GM21723 (cell line): ENCODE data around the gene TBC1D1.

ENCODE experiments used
- ATAC-seq: cut with Tn5 transposase; IDR thresholded peaks from one replicate; pipeline ENCODE4 v1.9.1; 2021; ENCODE audit warnings: mild to moderate bottlenecking, moderate library complexity; ENCODE audit not compliant: unreplicated experiment

The TBC1D1 gene

DNA sequence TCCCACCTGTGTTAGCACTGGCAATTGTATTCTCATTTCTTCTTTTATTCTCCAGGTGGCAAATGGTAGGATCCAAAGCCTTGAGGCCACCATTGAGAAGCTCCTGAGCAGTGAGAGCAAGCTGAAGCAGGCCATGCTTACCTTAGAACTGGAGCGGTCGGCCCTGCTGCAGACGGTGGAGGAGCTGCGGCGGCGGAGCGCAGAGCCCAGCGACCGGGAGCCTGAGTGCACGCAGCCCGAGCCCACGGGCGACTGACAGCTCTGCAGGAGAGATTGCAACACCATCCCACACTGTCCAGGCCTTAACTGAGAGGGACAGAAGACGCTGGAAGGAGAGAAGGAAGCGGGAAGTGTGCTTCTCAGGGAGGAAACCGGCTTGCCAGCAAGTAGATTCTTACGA, 246.2 kb downstream of the TBC1D1 start:
- no peak for ATAC-seq

DNA sequence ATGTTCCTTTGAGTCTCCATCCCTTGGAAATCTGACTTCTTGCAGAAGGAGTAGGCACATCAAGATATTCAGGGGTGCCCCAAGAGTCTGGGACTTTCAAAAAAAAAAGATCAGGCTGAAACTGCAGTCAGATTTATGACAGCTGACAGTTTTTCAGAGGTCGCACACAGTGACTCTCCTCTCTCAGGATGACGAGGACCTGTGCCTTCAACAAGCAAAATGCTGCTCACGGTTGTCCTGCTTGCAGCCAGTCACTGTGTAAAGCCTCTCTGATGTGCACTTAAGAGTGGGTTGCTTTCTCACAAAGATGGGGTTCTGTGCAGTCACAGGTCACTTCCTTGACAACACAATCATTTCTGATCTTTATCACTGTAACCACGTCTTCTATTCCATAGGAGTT, 247.5 kb downstream of the TBC1D1 start:
- ATAC-seq = no peak

DNA sequence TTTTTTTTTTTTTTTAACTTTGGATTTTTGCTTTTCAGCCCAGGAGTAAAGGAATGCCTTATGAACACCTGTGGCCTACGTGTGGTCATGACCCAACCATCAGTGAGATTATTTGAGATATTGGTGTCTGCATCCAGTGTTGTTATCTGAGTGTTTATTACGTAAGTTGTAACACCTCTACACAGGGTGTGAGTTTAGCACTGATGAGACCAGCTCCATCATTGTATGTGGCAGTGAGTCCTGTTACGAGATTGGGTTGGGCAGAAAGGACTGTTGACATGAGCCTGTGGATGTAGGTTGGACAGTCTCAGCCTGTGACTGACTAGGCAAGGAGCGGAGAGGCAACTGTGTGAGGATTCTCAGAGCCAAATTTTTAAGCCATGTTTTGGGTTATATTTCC, 248.3 kb downstream of the TBC1D1 start:
- ATAC-seq = no peak

DNA sequence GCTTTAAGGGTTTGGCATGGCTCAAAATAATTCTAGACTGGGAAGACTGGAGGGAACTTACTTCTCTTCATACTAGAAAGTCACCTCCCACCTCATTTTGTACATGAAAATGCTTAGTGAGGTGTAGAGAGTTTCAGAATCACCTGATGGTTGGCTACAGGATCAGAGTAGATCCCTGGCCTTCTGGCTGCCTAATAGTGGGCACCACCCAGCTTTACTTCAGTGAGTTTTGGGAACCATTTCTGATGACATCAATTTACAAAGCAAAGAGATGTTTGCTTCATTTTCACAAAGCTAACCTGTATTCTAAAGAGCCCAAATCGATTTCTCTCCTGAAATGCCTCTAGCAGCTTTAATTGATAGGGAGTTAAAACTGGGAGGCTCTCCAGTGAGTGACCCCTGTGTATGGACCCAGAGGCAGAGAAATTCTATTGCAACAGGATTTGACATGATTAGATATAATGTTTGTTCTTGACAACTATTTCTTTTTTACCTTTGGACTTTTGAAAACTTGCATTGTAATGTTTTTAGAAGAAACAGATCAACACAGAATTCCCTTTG, 249.8 kb downstream of the TBC1D1 start:
- no peak for ATAC-seq

DNA sequence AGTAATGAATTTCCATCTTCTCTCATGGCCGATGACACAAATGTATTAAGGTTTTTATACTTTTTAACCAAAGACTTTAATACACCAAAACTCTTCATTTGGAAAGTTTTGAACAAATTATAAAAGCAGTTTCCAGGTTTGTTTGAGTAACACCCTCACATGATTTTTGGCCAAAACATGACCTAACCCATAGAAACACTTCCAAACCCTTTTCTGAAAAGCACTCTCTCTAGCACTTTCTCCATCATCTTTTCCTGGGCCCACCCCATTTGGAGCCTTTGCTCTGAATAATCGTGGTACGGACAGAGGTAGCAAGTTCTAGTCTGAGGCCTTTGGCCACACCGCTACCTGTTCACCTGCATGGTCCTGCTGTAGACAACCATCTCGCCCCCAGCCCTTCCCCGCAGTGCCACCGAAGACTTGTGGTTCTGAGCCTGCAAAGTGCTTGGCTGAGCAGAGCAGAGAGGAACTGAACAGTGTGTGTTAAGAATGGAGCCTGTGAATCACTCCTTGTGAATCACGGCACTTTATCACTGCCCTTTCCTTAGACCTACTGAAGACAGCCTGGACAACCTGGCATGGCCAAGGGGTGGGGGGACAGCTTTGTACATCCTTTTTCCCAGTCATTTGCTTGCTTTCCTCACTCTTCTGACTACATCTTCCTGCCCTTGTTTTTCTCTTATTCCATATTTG, 251.1 kb downstream of the TBC1D1 start:
- ATAC-seq = no peak

DNA sequence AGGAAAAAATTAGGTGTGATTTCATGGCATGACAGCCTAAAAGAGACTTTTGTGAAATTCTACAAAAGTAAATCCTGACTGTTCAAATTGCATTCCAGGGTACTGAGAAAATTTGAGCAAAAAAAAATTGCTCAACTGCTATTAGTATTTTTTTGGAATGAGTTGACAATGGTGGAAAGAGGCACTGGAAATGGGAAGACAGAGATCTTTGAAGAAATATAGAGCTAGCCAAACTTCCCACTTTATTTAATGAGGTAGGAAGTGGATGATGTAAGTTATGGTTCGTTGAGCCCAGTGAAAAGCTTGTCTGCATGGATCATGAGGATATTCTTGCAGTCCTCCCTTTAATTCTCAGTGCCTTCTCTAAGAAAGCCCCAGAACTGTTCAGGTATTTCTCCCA, 253.1 kb downstream of the TBC1D1 start:
- no peak for ATAC-seq

DNA sequence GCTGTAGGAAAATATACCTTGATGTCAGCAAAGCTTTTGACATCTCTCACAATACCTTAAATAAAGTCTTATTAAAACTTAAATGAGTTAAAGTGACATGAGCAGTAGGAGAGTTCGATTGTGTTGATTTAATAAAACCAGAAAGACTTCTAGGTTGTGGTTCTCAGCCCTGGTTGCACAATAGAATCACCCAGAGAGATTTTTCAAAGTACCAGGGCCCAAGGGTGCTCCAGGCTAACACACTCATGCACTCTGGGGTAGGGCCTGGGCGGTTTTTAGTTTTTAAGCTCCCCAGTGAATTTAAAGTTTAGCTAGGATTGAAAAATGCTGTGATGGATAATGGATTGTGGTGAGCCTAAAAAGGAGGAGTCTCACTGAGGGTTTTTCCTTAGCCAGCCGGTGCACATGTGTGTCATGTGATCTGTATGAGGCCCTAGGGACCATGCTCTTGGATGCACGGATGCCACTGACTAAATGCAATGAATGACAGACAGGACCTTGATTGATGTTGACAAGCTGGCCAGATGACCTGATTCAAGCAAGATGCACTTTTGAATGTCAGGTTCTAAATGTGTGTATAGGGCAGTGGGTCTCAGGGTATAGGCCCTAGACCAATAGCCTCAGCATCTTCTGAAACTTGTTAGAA, 254.3 kb downstream of the TBC1D1 start:
- no peak for ATAC-seq

DNA sequence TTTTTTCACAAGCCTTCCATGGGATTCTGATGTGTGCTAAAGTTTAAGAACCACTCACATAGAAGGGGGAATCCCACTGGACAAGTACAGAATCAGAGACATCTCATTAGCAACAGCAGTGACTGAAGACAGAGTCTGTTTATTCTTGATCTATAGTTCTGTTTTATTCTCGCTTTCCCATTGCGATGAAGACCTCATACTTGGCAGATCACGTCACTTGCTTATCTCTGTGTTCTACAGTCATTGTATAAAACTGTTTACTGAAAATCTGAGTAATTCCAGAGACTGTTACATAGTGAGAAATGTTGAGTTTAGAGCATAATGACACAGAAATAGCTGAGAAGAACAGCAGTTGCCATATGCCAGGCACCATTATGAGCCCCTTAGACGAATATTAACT, 254.9 kb downstream of the TBC1D1 start:
- no peak for ATAC-seq

DNA sequence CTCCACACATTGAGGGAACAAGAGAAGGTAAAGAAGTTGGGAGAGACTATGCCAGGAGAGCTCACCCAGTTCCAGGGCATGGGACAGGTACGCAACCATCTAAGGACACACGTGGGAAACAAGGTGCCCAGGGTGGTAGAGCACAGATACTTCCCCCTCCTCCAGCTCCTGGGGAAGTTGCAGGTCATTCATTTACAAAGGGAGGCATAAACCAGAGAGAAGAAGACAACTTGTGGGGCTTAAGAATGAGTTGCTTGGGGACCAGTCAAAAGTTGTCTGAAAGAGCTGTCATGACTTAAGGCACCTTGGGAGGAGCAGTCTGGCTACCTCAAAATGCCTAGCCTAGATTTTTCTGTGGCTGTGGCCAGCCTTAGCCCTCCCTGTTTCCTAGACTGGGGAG, 255.5 kb downstream of the TBC1D1 start:
- ATAC-seq = no peak

DNA sequence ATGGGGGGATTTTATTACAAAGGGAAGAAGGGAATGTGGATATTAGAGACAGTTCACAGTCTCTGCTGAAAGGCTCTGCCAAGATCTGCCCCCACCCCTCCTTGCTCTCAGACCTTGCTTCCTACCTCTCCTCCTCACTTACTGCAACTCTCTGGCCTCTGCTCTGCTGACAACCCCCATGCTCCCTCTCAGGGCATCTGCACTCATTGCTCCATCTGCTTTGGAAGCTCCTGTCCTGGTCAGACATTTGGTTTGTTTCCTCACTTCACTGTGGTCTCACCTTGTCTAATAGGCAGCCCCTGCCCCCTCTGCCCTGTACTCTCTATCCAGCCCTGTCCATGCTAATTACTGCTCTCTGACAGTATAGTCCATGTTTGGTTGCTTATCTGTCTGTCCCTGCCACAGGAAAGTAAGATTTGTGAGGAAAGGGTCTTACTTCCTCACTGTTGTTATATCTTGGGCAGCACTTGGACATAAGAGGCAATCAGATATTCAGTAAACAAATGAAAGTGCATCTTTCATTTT, 258.6 kb downstream of the TBC1D1 start:
- ATAC-seq = no peak

DNA sequence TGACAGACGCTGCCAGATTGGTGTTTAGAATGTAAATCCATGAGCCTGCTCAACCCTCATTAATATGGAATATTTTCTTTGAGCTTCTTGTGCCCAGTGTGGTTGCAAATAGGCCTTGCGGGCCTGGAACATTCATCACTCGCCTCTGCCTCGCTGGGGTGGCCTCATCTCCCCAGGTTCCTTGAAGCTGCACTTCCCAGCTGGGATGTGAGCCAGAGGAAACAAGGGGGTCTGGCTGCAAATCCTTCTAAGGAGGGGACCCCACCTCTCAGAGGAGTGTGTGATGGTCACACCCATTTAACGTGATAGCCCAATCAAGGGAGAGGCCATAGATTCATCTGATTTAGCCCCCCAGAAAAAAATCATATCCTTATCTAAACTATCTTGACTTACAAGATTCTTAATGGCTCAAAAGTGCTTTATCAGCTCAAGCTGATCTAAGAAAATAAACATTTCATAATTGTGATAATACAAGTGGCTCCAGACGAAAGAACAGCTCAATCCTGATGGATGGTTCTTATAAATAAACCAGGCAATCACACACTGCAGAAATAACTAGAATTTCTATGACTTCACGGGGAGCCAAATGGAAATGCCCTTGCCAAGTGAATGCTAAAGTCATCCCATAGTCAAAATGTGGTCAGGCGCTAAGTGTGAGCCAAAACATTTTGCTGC, 259.2 kb downstream of the TBC1D1 start:
- no peak for ATAC-seq

DNA sequence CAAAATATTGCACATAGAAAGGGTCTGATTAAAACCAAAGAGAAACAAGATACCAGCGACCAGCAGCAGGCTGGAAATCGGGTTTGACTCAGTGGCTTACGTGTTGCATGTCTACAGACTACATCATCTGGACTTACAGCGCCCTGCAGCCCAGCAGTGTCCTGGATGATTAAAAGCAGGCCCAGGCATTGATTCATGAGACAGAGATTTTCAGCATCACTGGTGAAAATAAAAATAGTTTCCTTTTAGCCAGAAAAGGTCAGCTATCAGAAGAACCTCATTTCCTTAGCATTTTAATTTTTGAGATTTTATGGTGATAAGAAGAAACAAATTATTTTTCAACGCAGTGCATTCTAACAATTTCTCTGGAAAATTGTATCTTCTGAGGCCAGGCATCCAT, 259.9 kb downstream of the TBC1D1 start:
- ATAC-seq = no peak

DNA sequence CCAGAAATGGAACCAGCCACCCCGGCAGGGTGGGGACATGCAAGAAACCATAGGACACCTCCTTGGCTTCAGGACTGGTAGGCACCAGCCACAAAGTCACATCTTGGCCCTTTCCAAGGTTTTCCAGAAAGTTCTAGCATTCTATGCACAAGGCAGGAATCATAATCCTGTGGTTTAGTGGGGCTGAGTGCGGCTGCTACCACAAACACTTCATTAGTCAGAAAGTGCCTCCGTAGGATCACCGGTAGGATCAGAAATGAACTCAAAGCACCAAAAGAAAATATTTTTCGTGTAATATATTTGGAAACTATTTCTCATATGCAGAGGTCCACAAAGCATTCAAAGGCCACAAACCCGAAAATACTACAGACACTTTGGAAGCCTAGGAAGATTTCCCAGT, 261.0 kb downstream of the TBC1D1 start:
- ATAC-seq = no peak

DNA sequence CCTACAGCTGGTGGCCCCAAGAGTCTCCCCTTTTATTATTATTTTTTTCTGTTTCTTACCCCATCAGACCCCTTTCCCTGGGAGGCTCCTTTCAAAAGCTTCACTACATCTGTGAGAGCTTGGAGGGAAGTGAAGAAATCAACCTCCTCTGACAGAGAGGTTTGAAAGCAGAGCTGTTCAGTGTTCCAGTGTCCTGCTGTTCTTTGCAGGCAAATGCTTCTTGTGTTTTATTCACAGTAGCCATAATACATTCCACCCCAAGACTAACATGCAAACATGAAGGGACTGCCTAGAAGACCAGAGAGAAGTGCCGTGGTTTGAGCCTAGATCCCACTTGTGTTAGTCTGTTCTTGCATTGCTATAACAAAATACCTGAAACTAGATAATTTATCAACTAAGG, 261.4 kb downstream of the TBC1D1 start:
- ATAC-seq = no peak

DNA sequence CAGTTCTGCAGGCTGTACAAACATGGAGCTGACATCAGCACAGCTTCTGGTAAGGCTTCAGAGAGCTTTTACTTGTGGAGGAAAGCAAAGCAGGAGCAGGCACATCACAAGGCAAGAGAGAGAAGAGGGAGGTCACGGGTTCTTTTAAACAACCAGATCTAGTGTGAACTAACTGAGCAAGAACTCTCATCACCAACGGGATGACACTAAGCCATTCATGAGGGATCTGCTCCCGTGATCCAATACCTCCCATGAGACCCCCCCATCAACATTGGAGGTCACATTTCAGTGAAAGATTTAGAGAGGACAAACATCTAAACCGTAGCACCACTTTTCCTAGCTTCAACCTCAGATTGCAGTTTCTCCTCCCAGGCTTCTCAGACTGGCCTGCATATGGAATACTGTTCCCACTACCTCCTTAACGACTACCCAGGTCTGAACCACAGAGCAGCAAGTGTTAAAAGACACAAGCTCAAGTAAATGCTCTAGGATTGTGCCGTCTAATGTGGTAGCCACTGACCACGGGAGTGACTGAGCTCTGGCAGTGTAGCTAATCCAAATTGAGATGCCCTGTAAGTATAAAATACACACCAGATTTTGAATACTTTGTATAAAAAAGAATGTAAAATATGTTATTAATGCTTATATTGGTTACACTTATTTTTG, 262.0 kb downstream of the TBC1D1 start:
- ATAC-seq = no peak

DNA sequence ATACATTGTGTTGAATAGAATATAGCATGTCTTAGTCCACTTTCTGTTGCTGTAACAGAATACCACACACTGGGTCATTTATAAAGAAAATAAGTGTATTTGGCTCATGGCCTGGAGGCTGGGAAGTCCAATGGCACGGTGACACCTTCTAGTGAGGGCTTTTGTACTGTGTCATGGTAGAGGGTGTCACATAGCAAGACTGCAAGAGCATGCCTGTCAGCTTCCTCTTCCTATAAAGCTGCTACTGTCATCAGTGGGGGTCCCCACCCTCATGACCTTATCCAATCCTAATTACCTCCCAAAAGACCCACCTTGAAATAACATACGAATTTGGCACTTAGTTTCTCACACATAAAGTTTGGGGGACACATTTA, 262.5 kb downstream of the TBC1D1 start:
- no peak for ATAC-seq

DNA sequence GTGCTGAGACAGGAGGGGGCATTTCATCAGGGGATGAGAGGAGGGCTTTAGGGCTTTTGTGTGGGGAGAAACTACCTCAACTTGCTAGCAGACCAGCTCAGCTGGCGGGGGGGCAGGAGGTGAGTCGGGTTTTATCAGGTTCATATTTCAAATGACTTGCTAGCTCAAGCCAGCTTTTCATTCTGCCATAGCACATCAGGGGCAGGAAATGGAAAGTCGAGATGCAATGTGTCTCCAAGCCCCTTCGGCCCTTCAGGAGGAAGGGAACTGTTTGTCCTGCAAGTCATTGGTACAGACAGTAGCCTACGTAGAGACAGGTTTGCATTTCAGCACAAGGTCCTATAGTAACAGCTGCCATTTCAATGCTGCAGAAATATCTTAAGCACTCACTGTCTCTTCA, 263.4 kb downstream of the TBC1D1 start:
- no peak for ATAC-seq

DNA sequence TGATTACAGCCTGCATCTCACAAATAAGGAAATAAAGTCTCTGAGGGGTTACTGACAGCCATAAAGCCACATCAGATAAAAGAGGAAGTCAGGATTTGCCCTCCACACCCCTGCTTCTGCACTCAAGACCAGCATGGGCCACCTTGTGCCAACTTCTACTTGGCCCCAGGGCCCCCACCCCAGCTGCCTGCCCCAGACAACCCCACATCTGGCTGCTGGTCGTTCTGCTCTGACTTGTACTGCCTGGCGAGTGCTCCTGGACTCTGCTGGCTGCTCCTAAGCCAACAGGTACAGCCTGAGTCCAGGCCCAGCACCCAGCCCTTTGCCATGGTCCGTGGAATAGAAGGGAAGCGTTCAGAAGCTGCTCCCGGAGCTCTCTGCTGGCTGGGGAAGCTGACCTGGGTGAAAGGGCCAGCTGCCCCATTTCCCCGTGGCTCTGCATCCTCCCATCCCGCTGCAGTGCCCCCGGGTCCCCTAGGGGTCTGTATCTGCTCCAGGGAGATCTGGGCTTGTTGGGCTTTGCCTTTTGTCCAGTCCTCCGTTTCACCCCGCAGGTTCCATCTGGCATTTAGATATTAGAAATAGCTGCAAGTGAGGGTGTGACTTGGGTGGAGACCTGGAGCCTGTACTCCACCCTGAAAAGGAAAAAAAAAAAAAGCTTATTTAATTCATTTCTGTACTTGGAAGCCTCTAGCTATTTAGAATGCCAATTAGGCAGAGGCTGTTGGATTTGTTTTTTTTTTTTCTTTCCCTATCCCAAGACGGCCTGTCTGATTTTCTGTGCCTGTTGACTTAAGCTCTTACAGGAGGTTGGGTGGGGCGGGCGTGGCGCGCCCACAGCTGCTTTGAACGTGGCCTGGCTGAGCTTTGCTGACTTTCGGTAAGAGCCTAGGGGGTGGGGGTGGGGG, 264.1 kb downstream of the TBC1D1 start:
- no peak for ATAC-seq

DNA sequence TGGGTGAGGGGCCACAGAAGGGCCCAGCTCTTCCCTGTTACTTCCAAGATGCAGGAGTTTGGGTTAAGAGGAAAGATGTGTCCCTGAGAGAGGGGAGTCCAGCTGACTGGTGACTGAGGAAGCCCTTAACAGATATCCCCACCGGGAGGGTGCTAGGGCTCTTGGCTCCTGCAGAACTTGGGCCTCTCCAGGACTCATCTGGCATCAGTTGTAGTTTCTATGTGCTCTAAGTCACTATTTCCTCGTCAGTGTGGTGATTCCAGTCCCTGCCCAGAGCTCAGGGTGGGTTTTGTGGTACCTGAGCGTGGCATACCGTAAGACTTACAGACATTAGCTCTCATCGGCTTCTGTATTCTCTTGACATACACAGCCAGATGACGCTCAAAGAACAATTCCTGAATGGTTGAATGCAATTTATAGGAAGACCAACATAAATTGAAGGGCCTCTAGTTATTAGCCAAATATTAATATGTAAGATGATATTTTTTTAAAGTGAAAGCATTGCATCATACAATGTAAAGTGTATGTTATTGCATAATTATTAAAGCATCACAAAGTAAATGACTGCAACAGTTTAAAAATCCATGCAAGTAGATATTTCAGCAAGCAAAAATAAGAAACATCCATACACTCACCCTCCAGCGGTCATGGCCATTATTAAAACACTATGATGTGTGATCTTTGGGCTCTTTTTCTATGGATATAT, 264.9 kb downstream of the TBC1D1 start:
- ATAC-seq = no peak

DNA sequence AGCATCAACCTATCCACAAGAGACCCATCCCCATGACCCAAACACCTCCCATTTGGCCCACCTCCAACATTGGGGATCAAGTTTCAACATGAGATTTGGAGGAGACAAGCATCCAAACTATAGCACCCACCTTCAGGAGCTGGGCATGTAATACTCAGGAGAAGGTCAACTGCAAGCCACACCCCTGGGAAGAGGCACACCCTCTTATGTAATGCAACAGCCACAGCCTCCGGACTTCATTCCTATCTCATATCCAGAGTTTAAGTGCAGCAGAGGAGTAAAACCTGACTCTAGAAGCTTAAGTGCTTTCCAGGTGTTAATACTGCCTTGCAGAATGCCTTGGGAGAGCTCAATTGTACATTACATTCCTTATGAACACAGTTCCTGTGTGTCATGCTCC, 266.7 kb downstream of the TBC1D1 start:
- no peak for ATAC-seq
